Breast epithelium (tissue), 3 donors: ENCODE results near the gene DCAF15.

Experiments used
- CTCF ChIP-seq, 3 donors: fragments of 450-650 bp; IDR thresholded peaks; one replicate each; pipeline ENCODE4 v1.5.1; 2016 to 2017; ENCODE audit warnings: antibody characterized with exemption in 3 of 3, mild to moderate bottlenecking in 3 of 3, moderate library complexity in 3 of 3
- POLR2A ChIP-seq: fragments of 450-650 bp; IDR thresholded peaks from one replicate; pipeline ENCODE4 v1.6.1; 2016; ENCODE audit warnings: antibody characterized with exemption, mild to moderate bottlenecking, moderate library complexity
- POLR2AphosphoS5 ChIP-seq, 3 donors: sonication (generic); formaldehyde crosslinking; IDR thresholded peaks; one replicate each; pipeline ENCODE4 v1.6.1; 2017; ENCODE audit warnings: antibody characterized with exemption in 3 of 3

- TF ChIP-seq CTCF (IDR thresholded peaks at IDR 0.05) = no peak
- TF ChIP-seq POLR2A = no peak
- no peak for TF ChIP-seq POLR2AphosphoS5 (IDR thresholded peaks at IDR 0.05)
Measured at GRCh38 chr19:13995878-13996765, 43.8 kb downstream of the DCAF15 start.
